IMR-90 (cell line): ENCODE results near the gene RAPGEF1.

Source experiments
- CEBPB ChIP-seq: IDR thresholded peaks from 2 replicates; pipeline ENCODE4 v1.6.1; 2012; ENCODE audit warnings: low read depth, low read length, improper control_type of control experiment
- CHD1 ChIP-seq: IDR thresholded peaks from 2 replicates; pipeline ENCODE4 v1.6.1; 2012; ENCODE audit warnings: low read depth, low read length, improper control_type of control experiment
- CTCF ChIP-seq: conservative IDR thresholded peaks from 2 replicates; pipeline ENCODE4 v1.5.1; 2012; ENCODE audit warnings: mild to moderate bottlenecking, low read depth, low read length, improper control_type of control experiment
- ELK1 ChIP-seq: fragments of 150-350 bp; IDR thresholded peaks from 2 replicates; pipeline ENCODE4 v1.6.1; 2016; ENCODE audit warnings: low read depth, mild to moderate bottlenecking, low read length, moderate library complexity, borderline replicate concordance
- MAFK ChIP-seq: IDR thresholded peaks from 2 replicates; pipeline ENCODE4 v1.6.1; 2012; ENCODE audit warnings: low read depth, low read length, improper control_type of control experiment
- MXI1 ChIP-seq: IDR thresholded peaks from 2 replicates; pipeline ENCODE4 v1.6.1; 2012; ENCODE audit warnings: low read depth, mild to moderate bottlenecking, low read length, moderate library complexity, borderline replicate concordance
- POLR2A ChIP-seq: IDR thresholded peaks from 2 replicates; pipeline ENCODE4 v1.6.1; 2012; ENCODE audit warnings: mild to moderate bottlenecking, low read depth, low read length
- RAD21 ChIP-seq: IDR thresholded peaks from 2 replicates; pipeline ENCODE4 v1.6.1; 2012; ENCODE audit warnings: low read length, improper control_type of control experiment
- RFX5 ChIP-seq: IDR thresholded peaks from 2 replicates; pipeline ENCODE4 v1.8.0; 2012; ENCODE audit warnings: low read depth, mild to moderate bottlenecking, low read length, moderate library complexity
- SMC3 ChIP-seq: fragments of 150-350 bp; IDR thresholded peaks from 2 replicates; pipeline ENCODE4 v1.6.1; 2016; ENCODE audit warnings: low read depth, mild to moderate bottlenecking, antibody characterized with exemption, low read length, moderate library complexity
- USF2 ChIP-seq: fragments of 150-350 bp; IDR thresholded peaks from 2 replicates; pipeline ENCODE4 v1.6.1; 2017; ENCODE audit warnings: mild to moderate bottlenecking, antibody characterized with exemption, low read length, low read depth

GRCh38 chr9:131738293-131739132 is 1.4 kb downstream of the RAPGEF1 start:
- TF ChIP-seq CTCF (no peak), ELK1 (no peak), POLR2A (no peak), SMC3 (no peak), RAD21 (no peak), RFX5 (no peak), USF2 (no peak), MAFK (no peak), MXI1 (no peak), CEBPB (no peak), CHD1 (no peak)
